RPMI7951 (cell line): ENCODE measurements around the gene GJD4. TPM values are rescaled to one million over a fixed set of nuclear protein-coding genes. Genes with fewer than 3 reads are reported as not detected.

Source experiments
- DNase-seq: peaks from one replicate; pipeline ENCODE4 v3.0.0-alpha.2; 2012; ENCODE audit warnings: low read depth
- total RNA-seq: library from RNA; depleted of rRNA; stranded (reverse); fragments of >200 nt; shearing (Covaris generic); gene quantifications from 2 replicates; pipeline ENCODE4 v1.2.3, GENCODE V29; 2014

GJD4 gene
- total RNA-seq, 1 experiment from 2014 or later = not detected

DNA sequence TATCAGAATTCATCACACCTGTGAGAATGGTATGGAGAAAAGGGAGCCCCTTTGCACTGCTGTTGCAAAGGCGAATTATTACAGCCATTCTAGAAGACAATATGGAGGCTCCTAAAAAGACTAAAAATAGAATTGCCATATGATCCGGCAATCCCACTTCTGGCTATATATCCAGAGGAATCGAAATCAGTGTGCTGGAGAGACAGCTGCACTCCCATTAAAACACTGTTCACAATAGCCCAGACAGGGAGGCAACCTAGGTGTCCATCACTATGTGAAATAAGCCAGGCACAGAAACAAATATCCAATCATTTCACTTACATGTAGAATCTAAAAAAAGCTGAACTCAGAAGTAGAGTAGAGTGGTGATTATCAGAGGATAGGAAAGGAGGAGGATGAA is 26.0 kb upstream of the GJD4 start:
- DNase-seq = no peak

DNA sequence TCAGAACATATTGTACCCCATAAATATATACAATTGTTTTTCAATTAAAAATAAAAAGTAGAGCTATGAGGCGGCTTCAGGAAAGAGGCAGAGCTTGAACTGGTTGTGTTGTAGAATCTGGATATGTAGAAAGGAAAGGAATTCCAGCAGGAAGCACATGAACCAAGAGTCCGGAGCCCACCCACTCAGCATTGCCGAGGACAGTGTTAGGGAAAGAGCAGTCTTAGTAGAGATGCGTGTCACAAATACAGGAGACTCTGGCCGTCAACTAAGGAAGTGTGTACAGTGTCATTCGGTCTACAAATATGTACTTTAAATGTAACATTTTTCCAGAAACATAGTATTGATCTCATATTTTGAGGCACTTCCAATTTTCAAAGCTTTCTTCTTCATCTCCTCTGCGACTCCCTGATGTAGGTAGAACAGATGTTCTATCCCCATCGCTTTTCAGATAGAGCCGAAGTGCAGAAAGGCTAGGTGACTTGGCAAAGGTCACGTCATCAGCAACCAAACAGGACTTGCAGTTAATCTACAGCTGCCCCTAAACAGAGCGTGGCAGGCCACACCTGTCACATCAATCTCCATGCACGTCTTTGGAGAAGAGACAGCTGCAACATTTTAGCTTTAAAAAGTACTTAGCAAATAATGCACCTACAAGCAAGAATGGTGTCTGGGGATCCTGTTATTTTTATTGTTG is 25.3 kb upstream of the GJD4 start:
- no peak for DNase-seq

DNA sequence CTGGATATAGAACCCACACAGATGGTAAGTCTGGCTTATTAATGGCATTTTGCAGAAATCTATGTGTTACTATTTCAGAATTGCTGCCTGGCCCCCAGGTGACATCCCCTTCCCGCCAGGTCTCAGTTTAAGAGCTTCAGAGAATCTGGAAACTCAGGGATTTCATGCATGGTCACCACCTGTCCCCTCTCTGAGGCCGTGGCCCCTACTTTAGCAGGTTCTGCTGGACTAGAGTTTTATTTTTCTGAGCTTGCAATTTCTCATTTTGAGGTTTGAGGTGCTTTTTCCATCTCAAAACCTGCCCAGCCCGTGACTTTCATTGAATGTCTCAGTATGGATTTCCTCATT is 24.7 kb upstream of the GJD4 start:
- DNase-seq = no peak

DNA sequence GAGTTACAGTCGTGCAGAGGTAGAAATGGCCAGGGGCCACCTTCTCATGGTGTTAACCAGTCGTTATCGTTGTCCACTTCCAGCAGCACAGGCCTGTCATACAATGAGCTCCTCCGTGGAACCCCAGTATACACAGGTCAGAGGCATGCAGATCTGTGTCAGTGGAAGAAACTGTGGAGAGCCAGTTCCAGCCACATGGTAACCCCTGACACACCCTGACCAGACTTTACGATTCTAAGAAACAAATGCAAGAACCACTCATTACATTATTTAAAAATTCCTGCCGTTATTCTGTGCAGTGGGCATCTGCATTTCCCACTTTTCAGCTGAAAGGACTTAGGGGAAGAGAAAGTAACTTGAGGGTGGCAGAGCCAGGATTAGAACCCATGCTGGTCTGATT is 23.5 kb upstream of the GJD4 start:
- no peak for DNase-seq

DNA sequence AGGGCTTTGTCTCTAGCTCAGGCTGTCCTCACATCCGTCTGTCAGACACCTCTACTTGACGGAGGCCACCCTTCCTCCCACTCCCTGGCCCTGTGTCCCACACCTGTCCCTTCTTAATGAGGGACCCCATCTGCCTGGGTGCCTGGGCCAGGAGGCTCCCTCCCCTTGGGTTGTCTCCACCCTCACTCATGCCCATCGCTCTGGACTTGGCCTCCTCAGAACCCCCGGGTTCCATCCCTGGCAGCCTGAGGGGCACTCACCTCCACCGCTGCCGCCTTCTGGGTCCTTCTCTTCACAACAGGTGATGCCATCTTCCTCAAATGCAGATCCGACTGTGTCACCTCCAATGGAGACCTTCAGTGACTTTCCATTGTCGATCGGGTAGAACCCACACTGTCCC is 20.2 kb upstream of the GJD4 start:
- no peak for DNase-seq

DNA sequence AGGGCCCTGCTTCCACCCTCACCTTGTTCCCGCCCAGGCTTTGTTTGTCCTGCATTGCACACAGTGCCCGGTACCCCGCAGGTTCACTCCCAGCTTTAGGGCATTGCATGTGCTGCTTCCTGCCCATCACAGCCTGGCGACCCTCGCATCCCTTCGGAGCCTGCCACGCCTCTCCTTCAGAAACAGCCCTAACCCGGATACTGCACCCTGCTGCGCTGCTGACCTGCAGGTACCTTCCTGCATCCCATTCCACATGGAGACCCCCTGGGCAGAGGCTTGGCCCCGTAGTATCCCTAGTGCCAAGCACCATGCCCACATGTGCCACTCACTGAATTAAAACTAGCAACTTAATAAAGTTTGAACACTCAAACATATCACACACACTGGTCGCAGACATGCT is 19.8 kb upstream of the GJD4 start:
- no peak for DNase-seq

GRCh38 chr10:35585903-35586535 is 19.1 kb upstream of the GJD4 start:
- no peak for DNase-seq

DNA sequence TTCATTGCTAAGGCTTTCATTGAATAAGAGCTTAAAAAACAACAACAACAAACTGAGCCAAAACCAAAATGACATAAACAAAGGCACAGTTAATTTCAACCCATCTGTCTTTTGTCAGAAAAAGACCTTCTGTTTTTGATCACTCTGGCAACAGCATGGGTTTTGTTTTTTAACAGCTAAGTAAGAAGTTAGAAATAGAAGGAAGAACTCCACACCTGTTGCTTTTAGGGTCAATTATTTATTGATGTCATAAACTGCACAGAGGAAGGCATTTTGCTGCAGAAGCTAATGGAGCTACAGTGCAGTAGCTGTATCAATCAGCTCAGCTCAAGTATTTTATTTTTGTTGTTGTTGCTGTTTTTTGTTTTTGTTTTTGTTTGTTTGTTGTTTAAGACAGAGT is 16.3 kb upstream of the GJD4 start:
- DNase-seq = no peak

- no peak for DNase-seq
Measured at GRCh38 chr10:35592441-35592840, 12.7 kb upstream of the GJD4 start.

- no peak for DNase-seq
Measured at GRCh38 chr10:35594115-35595079, 10.7 kb upstream of the GJD4 start.

DNA sequence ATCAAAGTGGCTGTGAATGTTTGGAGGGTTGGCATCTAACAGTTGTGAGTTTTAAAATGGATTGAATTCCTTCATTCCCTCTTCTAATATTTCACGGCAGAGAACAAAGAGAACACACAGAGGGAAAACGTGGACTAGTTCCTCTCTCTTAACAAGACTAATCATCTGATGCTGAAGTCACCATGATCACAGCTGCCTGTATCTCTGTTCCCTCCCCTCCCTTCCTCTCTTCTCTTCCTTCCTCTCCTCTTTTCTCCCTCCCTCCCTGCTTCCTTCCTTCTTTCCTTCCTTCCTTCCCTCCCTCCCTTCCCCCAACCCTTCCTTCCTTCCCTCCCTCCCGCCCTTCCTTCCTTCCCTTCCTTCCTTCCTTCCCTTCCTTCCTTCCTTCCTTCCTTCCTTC is 10.0 kb upstream of the GJD4 start:
- DNase-seq = no peak

- DNase-seq = no peak
Measured at GRCh38 chr10:35598379-35598778, 6.8 kb upstream of the GJD4 start.

GRCh38 chr10:35600193-35600592 is 4.9 kb upstream of the GJD4 start:
- DNase-seq = peak; percentile 17

DNA sequence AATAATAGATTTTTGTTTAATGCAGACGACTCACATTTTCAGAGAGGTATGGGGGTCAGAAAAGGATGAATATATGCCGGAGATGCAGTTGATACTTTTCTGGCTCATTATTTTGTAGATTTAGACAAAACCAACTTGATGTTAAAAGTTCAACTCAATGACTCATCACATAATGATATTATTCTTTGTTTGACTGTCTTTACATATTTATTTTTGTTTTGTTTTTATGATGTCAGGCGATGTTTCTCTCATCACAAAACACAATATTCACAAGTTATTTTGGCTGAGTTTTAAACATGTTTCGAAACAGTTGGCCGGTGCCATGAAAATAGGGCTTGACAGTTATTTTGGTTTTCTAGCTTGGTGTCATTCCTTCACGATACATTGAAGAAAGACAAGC is 1.3 kb downstream of the GJD4 start:
- no peak for DNase-seq

- DNase-seq = no peak
Measured at GRCh38 chr10:35607475-35608327, 2.6 kb downstream of the GJD4 start.

- no peak for DNase-seq
Measured at GRCh38 chr10:35608328-35608672, 3.2 kb downstream of the GJD4 start.

GRCh38 chr10:35611750-35612149 is 6.6 kb downstream of the GJD4 start:
- no peak for DNase-seq

- no peak for DNase-seq
Measured at GRCh38 chr10:35612385-35613106, 7.4 kb downstream of the GJD4 start.

DNA sequence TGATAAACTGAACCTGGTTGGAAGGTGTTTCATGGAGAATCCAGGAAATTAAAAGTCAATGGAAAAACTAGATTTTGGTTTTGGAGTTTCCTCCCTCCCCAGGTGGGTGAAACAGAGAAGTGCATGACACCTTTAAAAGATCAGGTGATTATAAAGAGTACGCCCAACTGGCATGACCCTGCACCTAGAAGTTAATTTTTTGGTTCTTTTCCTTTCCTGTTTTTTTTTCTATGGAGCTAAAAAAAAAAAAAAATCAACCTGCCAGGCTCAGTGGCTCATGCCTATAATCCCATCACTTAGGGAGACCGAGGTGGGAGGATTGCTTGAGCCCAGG is 7.9 kb downstream of the GJD4 start:
- no peak for DNase-seq

GRCh38 chr10:35613597-35614226 is 8.6 kb downstream of the GJD4 start:
- peak; percentile 41 for DNase-seq

DNA sequence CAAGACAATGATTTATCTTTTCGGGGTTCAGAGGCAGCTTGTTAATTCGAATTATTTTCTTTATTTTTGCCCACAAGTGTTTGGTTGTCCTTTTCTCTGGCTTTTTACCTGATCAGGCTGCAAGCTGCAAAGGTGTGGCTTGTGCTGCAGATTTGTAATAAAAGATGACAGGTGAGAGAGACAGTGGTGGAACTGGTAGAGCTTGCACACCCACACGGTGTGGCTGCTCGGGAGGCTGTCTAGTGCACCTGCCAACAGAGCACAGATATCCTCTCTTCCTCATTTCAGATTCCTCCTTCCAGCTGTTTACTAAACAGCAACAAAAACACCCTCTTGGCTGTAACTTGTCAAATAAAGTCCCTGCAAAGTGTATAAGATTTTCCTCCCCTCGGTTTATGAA is 9.2 kb downstream of the GJD4 start:
- DNase-seq = no peak
